Activated CD4-positive, alpha-beta T cell treated with anti-CD3 and anti-CD28 coated beads for 4 hours (primary cell): ENCODE results near the gene IPO11.
"Not testable (repeated sequence)": the region's sequence is repeated elsewhere in the genome, so short reads cannot be mapped to it uniquely, and the experiment has no call there.

Experiments
- DNase-seq, 2 donors: peaks; one replicate each; pipeline ENCODE4 v3.0.0-alpha.2; 2020

IPO11 gene

DNA sequence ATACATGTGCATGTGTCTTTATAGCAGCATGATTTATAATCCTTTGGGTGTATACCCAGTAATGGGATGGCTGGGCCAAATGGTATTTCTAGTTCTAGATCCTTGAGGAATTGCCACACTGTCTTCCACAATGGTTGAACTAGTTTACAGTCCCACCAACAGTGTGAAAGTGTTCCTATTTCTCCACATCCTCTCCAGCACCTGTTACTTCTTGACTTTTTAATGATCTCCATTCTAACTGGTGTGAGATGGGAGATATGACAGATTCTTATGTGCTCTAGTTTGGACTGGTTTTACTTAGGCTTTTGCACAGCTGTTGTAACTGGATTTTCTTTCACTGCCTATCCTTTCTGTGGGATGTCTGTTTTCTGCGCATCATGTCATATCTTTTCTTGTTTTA, 108.2 kb downstream of the IPO11 start:
- not testable (repeated sequence) for DNase-seq

DNA sequence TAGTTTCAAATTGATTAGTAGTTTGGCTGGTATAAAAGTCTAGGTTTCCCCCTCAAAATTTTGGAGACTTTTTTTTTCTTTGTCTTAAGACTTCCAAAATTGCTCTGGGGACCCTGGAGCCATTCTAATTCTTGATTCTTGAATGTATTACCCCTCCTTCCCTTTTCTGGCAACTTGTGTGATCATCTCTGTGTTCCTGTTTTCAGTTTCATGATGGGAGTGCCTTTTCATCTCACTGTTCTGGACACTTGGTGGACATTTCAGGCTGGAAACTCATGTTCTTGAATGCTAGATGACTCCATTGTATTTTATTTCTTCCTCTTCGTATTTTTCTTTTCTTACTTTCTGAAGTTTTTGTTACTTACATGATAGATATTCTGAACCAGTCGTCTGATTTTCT, 108.8 kb downstream of the IPO11 start:
- no peak for DNase-seq

DNA sequence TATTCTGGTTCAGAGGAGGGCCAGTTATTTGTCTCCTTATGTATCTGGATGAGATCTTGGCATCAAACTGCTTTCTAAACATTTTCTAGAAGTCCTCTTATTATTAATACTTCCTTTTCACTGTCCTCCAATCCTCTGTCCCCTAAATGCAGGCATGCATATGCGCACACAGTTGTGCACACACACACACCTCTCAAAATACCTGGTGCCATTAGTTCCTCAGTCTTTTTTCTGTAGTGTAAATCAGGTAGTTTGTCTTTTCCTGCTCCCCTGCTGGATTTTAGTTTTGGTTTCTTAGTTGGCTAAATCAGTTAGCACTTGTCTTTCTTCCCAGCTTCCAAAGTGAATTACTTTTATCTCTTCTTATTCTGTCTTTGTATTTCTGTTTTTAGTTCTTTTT, 110.2 kb downstream of the IPO11 start:
- DNase-seq = no peak

DNA sequence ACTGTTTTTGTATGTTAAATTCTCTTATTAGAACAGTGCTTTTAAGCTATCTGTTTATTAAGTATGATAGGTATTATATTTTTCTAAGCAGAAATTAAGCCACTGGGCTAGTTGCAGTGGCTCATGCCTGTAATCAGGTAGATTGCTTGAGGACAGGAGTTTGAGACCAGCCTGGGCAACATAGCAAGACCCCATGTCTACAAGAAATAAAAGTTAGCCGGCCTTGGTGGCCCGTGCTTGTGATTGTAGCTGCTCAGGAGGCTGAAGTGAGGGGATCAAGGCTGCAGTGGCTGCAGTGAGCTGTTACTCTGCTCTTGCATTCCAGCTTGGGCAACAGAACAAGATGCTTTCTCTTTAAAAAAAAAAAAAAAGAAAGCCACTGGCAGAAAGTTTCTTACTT, 121.0 kb downstream of the IPO11 start:
- DNase-seq = no peak

DNA sequence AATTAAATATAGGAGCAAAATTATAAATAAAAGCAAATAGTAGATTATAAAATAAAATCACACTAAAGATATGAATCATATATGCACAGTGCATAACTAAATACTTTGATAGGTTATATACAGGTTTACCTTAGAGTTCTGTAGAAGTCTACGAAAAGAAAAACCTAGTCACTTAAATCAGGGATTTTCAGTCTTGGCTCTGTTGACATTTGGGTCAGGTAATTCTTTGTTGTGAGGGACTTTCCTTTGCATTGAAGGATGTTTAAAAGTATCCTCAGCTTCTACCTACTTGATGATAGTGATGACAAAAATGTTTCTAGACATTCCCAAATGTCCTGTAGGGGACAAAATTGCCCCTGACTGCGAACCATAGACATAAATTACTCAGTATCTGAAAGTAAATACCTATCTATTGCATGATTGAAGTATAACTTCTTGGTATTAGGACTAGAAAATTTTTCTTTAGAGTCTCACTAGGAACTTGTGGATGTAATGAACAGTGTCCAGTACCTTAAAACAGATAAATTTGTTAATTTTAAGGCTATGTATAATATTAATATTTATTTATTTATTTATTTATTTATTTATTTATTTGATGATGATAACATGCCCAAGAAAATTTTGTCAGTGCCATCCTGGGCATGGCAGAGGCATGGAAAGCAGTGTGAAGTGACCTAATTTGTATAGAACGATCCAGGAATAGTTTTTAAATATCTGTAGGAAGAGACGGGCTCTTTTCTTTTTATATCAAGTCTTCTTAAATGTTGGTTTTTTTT, 122.1 kb downstream of the IPO11 start:
- no peak for DNase-seq

DNA sequence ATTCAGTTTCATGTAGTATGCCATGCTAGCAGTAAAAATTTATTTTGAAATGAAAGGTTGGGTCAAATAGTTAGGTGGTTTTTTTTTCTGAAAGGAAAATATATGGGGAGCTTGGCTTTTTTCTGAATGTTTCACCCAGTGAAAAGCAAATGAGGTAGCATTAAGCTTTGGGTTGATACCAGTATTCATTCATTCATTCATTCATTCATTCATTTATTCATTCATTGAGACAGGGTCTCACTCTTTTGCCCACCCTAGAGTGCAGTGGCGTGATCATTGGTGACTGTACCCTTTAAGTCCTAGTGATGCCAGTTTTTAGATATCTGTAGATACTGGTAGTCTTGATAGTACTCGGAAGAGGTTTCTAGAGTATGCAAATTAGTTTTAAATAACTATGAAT, 123.7 kb downstream of the IPO11 start:
- no peak for DNase-seq

DNA sequence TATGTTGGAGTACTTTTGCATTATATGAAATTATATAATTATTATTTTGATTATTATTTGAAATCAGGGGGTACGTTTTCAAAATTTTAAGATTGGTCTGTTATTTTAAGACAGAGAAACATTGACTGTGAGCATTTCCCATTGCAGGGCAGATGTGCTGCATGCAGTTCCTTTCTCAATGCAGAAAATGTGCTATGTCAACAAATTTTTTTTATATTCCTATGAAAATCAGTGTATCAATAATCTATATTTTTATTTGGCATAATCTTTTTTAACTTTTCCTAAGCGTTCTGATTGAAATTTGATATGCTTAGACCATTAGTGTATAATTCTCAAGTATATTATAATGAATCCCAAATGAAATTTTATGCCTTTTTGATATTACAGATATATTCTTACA, 124.2 kb downstream of the IPO11 start:
- DNase-seq = no peak

DNA sequence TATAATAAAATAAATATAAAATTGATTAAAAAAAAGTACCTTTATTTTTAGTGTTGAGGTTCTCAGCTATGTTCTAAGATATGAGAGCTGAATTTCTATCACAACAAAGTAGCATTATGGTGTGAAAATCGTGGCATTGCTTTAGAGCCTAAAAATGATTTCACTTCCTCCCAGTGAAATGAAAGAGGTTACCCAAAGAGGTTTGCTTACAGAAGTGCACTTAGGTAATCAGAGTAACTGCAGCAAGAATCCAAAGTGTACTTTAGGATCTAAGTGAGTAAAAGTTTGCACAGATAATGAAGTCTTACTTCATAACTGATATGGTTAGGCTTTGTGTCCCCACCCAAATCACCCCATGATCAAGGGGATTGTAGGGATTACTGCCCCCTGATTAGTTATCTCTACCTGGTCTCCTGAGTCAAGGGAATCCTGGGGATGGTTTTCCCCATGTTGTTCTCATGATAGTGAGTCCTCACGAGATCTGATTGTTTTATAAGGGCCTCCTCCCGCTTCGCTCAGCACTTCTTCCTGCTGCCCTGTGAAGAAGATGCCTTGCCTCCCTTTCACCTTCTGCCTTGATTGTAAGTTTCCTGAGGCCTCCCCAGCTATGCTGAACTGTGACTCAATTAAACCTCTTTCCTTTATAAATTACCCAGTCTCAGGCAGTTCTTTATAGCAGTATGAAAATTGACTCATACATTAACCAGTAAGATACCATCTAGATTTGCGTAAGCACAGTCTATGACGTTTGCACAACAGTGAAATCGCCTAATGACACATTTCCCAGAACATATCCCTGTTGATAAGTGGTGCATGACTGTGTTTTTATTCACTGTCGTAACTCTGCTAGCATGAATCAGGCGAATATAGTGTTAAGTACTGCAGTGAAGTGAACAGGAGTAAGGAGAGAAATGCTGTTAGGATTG, 125.7 kb downstream of the IPO11 start:
- no peak for DNase-seq

DNA sequence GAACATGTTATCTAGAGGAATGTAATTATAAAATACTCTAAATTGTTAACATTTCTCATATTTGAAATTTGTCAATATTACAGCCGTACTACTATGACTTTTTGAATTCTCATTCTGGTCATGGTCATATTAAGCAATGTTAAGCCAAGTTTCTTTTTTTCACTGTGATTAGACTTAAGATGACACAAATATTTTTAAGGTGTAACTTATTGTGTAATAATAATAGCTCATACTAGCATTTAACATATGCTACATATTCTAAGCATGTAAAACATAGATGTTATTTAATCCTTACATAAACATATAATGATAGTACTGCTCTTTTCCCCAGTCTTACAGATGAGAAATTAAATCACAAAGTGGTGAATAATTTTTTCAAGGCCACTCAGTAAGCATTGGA, 130.2 kb downstream of the IPO11 start:
- no peak for DNase-seq

DNA sequence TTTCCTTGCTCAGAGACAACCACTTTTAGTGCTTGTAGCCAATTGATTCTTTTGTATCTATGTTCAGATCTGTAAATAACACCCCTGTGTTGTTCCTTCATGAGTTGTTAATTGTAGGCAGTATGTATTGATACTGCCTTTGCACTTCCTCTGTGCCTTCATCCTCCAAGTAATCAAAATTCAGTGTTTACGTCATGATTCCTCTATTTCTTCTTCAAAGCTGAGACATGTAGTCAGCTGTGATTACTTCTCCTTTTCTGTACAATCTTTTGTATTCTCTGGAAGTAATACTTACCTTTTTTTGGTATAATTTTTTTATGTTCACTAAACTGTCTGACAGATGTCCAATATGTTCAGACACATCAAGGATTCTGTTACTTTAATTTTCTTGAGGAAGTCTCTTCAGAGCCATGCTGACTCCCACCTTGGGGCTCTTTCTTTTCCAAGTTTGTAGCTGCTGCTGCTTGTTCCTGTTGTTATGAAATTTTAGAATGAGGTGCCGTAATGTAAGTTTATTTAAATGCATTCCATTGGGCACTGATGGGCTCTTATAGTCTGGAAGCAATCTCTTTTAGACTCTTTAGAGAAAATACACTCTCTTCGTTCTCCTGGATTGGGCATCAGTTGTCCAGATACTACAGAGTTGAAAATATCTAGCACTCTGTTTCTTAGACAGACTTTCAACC, 135.5 kb downstream of the IPO11 start:
- DNase-seq = no peak

DNA sequence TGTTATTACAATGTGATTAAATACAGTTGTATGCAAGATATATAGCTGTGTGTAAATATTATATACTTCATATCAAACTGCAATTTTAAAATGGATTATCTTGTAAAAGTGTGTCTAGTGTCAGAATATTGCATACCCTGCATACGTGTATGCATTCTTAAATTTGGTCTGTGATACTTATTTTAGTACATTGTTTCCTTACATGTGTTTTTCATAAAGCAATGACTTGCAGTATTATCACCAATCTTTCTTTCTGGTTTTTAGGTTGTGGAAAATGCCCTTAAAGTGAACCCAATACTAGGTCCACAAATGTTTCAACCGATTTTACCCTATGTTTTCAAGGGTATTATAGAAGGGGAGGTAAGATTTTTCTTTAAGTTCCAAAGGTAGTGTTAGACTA, 137.5 kb downstream of the IPO11 start:
- DNase-seq = no peak

DNA sequence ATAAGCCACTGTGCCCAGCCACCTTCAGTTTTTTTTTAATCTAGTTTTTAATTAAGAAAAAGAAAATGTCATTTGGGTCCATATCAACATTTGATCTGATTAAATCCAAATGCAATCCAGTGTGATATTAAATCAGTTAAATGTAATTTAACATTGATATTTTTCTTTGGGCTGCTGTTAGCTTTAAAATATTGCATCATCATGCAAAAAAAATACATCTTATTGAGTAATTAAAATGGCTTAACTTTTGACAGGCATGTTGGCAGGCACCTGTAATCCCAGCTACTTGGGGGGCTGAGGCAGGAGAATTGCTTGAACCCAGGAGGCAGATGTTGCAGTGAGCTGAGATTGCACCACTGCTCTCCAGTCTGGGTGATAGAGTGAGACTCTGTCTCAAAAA, 143.4 kb downstream of the IPO11 start:
- DNase-seq = no peak

DNA sequence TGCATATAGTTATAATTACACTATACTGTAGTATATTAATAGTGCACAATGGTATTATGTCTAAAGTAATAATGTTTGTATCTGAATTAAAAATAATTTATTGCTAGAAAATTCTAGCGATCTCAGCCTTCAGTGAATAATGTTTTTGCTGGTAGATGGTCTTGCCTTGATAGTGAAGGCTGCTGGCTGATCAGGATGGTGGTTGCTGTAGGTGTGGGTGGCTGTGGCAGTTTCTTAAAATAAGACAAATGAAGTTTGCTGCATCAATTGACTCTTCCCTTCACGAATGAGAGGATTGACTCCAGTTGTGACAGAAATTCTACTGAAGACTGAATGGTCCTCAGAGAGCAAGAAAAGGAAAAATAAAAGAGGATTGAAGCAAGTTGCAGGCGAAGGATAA, 146.4 kb downstream of the IPO11 start:
- no peak for DNase-seq

DNA sequence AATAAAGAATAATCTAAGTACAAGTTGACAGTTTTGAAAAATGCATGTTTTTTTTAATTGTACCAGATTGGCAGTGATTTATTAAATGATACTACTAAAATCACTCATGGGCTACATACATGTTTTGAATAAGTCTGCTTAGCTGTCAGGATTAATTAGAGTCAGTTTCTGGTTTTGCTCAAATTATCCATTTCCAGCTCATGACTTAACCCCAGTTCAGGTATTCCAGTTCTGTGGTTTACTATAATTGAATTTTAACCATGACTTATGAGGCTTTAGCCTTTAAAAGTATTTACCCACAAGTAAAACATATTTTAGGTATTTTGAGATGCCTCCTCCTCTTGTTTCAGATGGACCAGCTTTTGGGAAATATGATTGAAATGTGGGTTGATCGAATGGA, 148.2 kb downstream of the IPO11 start:
- DNase-seq = no peak

DNA sequence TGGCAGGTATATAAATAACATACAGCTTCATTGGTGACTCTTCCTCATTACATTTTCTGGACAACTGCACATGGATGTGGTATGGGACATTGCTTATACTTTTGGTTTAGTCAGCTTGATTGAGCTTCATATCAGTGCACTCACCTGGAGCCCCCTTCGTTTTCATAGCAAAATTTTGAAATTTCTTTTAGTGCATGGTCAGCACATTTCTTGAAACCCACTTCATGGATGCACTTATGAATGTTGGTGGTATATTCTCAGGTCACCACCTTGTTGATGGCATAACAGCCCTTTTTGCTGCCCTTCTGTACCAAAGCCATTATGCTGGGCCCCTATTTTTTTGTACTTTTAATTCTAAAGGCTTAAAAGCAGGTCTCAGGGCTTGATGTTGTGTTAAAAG, 149.3 kb downstream of the IPO11 start:
- no peak for DNase-seq

DNA sequence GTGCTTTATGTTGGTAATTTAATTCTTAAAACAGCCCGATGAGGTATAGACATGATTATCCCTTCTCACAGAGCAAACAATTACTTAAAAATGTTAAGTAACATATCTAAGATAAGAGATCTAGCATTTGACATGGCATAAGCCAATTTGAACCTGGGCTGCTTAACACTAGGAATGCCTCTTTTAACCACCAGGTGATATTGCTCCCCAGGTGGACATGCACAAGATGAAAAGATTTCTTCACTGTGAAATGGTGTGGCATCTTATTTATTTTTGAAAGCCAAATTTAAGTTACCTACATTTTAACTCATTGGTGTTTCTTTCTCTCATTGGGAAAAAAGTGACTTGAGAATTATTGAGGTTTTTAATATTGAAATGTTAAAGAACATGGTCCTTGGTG, 150.3 kb downstream of the IPO11 start:
- DNase-seq = no peak

DNA sequence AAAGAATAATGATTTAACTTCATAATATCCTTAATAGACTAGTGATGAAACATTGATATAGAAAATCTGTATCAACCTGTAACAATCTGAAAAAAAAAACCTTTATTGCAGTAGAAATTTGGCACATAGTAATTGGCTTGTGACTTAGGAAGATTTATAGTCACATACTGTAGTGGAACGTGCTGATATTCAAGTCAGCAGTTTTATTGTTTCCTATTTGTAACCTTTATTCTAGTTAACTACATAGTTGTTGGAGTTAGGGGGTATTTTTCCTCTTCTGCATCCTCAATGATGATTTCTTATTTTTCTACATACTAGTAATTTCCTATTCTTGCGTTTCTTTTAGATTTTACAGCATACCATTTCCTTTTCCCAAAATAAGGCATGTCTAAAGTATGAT, 151.5 kb downstream of the IPO11 start:
- DNase-seq = no peak

DNA sequence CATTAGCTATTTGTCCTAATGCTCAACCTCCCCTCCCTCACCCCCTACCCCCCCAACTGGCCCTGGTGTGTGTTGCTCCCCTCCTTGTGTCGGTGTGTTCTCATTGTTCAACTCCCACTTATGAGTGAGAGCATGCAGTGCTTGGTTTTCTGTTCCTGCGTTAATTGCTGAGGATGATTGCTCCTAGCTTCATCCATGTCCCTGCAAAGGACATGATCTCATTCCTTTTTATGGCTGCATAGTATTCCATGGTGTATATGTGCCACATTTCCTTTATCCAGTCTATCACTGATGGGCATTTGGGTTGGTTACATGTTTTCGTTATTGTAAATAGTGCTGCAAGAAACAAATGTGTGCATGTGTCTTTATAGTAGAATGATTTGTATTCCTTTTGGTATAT, 153.2 kb downstream of the IPO11 start:
- DNase-seq = not testable (repeated sequence)

DNA sequence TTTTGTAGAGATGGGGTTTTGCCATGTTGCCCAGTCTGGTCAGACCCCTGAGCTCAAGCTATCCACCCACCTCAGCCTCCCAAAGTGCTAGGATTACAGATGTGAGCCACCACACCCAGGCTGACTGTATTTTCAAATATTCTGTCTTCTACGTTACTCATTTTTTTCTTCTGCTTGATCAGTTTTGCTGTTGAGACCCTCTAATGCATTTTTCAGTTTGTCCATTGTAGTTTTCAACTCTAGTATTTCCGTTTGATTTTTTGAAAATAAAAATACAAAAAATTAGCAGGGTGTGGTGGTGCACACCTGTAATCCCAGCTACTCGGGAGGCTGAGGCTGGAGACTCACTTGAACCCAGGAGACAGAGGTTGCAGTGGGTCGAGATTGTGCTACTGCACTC, 155.6 kb downstream of the IPO11 start:
- DNase-seq = no peak

DNA sequence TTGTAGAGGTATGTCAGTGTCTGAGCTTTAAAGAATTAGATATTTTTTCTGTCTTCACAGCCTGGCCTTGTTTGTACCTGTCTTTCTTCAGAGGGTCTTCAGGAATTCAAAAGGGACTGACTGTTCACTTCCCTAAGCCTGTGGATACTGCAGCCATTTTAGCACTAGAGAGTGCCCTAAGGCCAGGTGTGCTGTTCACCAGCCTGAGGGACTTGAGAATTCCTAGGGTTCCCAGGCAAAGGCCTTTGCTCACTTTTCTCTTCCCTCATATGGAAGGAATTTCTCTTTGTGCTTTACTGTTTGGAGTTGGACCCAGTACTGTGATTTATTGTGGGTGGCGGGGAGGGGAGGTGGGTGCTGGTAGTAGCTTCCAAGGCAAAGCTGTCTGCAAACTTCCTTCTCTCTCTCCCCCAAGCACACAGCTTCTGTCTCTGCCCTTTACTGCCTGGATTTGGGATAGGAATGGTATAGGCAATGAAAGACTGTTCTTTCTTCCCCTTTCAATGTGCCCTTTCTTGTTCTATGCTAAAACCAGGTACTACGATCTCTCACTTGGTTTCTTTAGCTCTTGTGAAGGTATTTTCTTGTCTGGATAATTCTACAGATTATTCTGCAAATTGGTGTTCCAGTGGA, 156.4 kb downstream of the IPO11 start:
- DNase-seq = no peak

DNA sequence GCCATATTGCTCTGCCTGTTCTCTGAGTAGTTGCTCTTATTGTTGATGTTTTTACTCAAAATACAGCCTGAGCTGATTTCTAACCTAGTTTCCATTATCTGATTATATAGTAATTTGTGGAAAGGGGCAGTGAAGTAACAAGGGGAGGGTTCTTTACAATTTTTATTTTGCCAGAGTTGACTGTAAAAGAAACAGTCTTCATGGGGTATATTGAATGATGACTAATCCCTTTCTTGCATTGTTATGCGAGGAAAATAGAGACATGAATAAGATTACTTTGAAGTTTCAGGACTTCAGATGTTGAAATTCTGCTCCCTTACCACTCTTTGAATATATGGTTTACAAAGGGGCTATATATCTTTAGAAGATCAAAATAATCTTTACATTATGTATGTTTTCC, 156.9 kb downstream of the IPO11 start:
- no peak for DNase-seq

DNA sequence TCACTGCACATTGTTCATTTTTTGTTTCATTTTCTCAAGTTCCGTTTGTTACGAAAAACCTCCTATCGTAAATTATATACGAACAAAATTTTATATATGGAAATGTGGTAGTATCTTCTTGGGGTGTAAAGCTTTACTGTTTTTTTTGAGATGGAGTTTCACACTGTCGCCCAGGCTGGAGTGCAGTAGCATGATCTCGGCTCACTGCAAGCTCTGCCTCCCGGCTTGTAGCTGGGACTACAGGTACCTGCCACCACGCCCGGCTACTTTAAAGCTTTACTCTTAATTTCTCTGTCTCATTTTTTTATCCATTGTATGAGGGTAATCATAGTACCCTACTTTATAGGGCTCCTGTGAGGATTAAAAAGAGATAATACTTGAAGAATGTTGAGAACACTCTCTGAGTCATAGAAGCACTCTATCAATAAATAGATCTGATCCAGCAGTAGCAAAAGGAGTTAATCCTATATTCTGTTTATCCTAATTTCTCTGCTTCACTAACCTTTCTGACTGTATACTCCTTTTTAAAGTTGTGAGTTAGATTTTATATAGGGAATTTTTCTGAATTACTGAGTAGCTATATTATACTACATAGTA, 160.5 kb downstream of the IPO11 start:
- DNase-seq = no peak

DNA sequence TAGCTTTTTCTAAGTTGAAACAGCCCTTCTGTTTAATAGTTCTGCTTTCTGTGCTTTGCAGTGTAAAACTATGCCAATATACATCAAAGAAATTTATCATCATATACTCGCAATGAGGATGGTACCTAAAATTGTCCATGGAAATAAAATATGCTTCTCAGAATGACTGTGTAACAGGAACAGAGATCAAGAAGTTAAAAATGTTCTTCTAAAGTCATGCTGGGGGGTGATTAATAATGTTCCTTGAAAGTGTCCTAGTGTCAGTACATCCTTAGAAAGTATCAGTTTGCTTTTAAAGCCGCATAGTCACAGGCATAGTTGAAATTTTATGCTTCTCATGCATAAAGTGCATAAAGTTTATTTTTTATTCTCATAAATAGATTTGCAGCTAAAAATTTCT, 162.0 kb downstream of the IPO11 start:
- DNase-seq = no peak
